GM18511 (cell line): ENCODE measurements around the gene NUP210L.

ENCODE experiments used
- ATAC-seq: cut with Tn5 transposase; IDR thresholded peaks from one replicate; pipeline ENCODE4 v1.9.1; 2021; ENCODE audit warnings: mild to moderate bottlenecking, moderate library complexity; ENCODE audit not compliant: unreplicated experiment

The NUP210L gene

DNA sequence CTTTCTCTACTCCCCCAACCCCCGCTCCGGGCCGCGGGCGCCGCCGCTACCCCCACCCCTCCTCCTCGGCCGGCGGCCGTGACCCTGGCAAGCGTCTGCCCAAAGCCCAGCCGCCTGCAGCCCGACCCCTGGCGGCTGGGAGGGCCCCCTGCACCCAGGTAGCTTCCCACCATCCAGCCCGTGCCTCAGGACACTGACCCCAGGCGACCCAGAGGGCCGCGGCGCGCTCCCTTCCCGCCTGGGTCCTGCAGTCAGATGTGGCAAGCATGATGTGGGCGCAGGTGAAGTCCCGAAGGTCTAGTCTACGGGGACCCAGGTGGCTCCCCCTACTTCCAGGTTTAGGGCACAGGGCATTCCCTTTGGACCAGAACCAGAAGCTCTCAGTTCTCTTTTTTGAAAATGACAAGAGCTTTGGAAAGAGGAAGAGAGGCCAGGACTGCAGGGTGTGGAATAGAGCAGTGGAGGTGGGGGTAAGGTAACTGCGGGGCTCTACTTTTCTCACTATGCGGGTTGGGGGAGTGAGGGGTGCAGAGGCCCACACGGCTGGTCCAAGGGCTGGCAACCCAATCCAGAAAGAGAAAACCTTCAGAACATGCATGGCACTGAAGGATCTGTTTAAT, 208.1 kb downstream of the NUP210L start, which contains the start of gene DENND4B:
Gene DENND4B (minus strand): TSS at position 97 of the 620 bp plus-strand sequence. CDS start 2,344 bp downstream, outside the sequence.
- peak; percentile 69 for ATAC-seq

GRCh38 chr1:153945795-153946621, 208.9 kb downstream of the NUP210L start:
- ATAC-seq, result peak; percentile 73

DNA sequence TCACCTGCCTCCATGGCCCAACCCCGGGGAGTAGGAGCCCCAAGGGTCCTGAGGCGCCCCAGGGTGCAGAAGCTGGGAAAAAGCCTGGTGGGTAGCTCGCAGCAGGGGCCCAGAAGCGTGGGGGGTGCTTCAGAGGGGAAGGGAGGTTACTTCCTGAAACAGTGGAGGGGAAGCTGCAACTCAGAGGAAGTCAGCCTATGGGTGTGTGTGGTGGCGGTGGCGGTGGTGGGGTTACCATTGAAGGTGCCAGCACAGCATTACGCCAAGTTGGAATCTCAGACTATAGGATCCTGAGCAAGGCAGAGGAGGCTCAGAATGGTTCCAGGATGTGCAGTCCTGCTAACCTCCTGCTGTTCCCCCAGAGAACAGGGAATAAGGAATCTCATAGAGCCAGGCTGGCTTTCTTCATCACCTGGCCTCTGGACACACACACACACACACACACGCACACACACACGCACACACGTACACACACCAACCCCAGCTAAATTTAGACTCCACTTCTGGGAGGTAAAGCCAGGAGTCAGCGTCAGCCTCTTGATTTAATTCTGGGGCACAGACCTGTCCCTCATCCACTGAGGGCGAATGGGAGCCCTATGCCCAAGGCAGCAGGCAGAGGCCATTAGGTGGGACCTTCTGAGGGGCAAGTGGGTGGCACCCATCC, 209.6 kb downstream of the NUP210L start:
- peak; percentile 15 for ATAC-seq

DNA sequence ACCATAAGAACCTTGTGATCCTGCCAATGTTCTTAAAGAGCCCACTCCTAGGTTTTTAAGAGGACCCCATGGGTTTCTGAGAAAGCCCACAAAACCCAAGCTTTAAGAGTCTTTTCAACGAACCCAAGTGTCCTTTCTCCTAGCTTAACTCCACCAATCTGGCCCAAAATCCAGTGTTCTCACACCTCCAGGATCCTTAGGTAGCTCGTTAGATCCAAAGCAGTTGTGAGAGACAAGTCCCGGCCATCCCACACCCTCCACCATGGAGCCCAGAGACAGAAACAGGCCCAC, 210.1 kb downstream of the NUP210L start:
- no peak for ATAC-seq

GRCh38 chr1:153944005-153944826, 210.7 kb downstream of the NUP210L start:
- no peak for ATAC-seq

DNA sequence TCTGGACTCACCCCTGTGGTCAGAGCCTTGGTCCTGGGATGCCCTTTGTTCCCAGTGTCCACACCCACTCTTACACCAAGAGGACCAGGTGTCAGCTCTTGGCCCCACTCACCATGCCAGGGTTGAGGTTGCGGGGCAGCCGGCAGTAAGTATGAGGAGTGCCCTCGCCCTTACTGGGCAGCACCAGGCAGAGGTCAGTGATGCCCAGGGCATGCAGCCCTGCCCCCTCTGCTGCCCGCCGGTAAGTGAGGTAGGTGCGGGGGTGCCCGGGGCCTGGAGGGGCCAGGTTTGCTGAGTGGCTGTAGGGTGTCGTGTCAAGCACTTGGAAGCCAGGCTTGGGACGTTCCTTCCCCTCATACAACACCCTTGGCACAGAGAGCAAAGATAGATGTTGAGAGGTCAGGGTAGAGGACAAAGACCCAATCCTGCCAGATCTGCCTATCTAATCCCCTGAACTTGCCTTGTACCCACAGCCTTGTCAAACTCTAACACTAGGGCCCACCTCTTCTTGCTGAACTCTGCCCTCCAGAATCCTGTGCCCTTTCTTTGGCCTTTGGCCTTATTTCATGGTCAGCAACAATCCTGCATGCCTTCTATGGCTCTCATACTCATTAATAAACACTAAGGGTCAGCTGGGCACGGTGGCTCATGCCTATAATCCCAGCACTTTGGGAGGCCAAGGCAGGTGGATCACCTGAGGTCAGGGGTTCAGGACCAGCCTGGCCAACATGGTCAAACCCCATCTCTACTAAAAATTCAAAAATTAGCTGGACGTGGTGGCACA, 211.9 kb downstream of the NUP210L start:
- ATAC-seq, result no peak
